MM.1S (cell line): ENCODE data around the gene GALNTL6.

ENCODE experiments used
- EZH2 ChIP-seq: fragments of 300-600 bp; sonication (generic); optimal IDR thresholded peaks from 2 replicates; pipeline ENCODE3; 2017; ENCODE audit warnings: low read depth, mild to moderate bottlenecking, antibody characterized with exemption, low read length, mixed read lengths
- EZH2phosphoT487 ChIP-seq: fragments of 300-600 bp; sonication (generic); IDR thresholded peaks from 2 replicates; pipeline ENCODE4 v1.6.1; 2018; ENCODE audit warnings: antibody characterized with exemption, low read length
- TF ChIP-seq, protein P1 (sequence below): fragments of 300-600 bp; sonication (generic); IDR thresholded peaks from 2 replicates; pipeline ENCODE4 v1.5.1; 2016; ENCODE audit warnings: antibody characterized with exemption, low read length, mixed read lengths

DNA sequence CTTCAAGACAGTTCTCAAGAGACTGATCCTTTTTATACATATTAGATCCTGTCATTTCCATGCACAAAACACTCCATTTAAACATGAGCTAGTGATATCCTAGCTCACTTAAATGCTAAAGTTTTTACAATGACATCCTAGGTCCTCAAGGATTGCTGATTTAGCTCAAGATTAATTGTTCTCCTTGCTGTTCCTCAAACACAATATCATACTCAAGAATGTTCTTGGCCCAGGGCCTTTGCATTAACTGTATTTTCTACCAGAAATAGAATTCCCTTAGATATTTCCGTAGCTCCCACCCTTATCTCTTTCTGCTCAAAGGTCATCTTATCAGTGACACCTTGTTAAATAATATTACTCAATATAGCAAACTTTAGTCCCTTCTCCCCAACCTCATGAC lies 270.1 kb downstream of the GALNTL6 start:
- TF ChIP-seq, protein P1, sequence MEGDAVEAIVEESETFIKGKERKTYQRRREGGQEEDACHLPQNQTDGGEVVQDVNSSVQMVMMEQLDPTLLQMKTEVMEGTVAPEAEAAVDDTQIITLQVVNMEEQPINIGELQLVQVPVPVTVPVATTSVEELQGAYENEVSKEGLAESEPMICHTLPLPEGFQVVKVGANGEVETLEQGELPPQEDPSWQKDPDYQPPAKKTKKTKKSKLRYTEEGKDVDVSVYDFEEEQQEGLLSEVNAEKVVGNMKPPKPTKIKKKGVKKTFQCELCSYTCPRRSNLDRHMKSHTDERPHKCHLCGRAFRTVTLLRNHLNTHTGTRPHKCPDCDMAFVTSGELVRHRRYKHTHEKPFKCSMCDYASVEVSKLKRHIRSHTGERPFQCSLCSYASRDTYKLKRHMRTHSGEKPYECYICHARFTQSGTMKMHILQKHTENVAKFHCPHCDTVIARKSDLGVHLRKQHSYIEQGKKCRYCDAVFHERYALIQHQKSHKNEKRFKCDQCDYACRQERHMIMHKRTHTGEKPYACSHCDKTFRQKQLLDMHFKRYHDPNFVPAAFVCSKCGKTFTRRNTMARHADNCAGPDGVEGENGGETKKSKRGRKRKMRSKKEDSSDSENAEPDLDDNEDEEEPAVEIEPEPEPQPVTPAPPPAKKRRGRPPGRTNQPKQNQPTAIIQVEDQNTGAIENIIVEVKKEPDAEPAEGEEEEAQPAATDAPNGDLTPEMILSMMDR = no peak
- TF ChIP-seq EZH2 (no peak), EZH2phosphoT487 (no peak)
